IMR-90 (cell line): ENCODE measurements around the gene NTNG2. TPM values are rescaled to one million over a fixed set of nuclear protein-coding genes. Genes with fewer than 3 reads are reported as not detected.

Experiments used
- ATAC-seq: fragments of 200-7000 bp; cut with Tn5 transposase; 2 replicates; pipeline ENCODE4 v1.9.1; 2020; ENCODE audit warnings: low read depth, mild to moderate bottlenecking, moderate library complexity
- BruUV-seq: library from RNA; stranded (reverse); fragments of 400-500 nt; replicated peaks from 2 replicates; lab custom pipeline; 2021; lab: Mats Ljungman, UMichigan
- CTCF ChIA-PET: fragments of 300-600 bp; formaldehyde crosslinking; extraction: SDS; loops from one replicate; lab custom pipeline; 2021; ENCODE audit warnings: antibody characterized with exemption; lab: Yijun Ruan, JAX
- POLR2A ChIA-PET: fragments of 300-600 bp; sonication (Branson Sonifier 250); formaldehyde crosslinking; loops from one replicate; lab custom pipeline; 2022; ENCODE audit warnings: antibody characterized with exemption; ENCODE audit not compliant: unreplicated experiment; lab: Charles Lee
- DNase-seq: peaks from one replicate; pipeline ENCODE4 v3.0.0; 2013
- H2AFZ ChIP-seq: replicated peaks from 2 replicates; pipeline ENCODE3; 2013; ENCODE audit warnings: low read length, mild to moderate bottlenecking; ENCODE audit not compliant: poor library complexity
- H2AK5ac ChIP-seq: 2 replicates; pipeline ENCODE4 v1.6.1; 2013; ENCODE audit warnings: low read depth, low read length, inconsistent platforms
- H2AK9ac ChIP-seq: replicated peaks from 2 replicates; pipeline ENCODE3; 2013; ENCODE audit warnings: mild to moderate bottlenecking, low read depth, low read length, moderate library complexity; ENCODE audit not compliant: poor library complexity
- H2BK120ac ChIP-seq: 2 replicates; pipeline ENCODE4 v1.6.1; 2013; ENCODE audit warnings: low read depth, low read length, inconsistent platforms
- H2BK15ac ChIP-seq: 3 replicates; pipeline ENCODE4 v1.6.1; 2013; ENCODE audit warnings: low read depth, low read length, inconsistent platforms
- H2BK20ac ChIP-seq: 2 replicates; pipeline ENCODE4 v1.6.1; 2013; ENCODE audit warnings: low read depth, mild to moderate bottlenecking, inconsistent platforms, low read length, moderate library complexity
- H2BK5ac ChIP-seq: 2 replicates; pipeline ENCODE4 v1.6.1; 2013; ENCODE audit warnings: mild to moderate bottlenecking, low read depth, low read length, inconsistent platforms; ENCODE audit not compliant: poor library complexity, severe bottlenecking
- H3K14ac ChIP-seq: replicated peaks from 2 replicates; pipeline ENCODE4 v1.6.1; 2013; ENCODE audit warnings: low read depth, low read length, inconsistent platforms
- H3K18ac ChIP-seq: 2 replicates; pipeline ENCODE4 v1.6.1; 2013; ENCODE audit warnings: low read depth, low read length, control low read depth
- H3K23ac ChIP-seq: 2 replicates; pipeline ENCODE4 v1.6.1; 2013; ENCODE audit warnings: low read depth, low read length, inconsistent platforms
- H3K27ac ChIP-seq: 2 replicates; pipeline ENCODE4 v1.5.1; 2013; ENCODE audit warnings: mild to moderate bottlenecking, control low read depth, low read length; ENCODE audit not compliant: insufficient read depth
- H3K27me3 ChIP-seq: 2 replicates; pipeline ENCODE4 v1.6.1; 2013; ENCODE audit warnings: low read length; ENCODE audit not compliant: control insufficient read depth, insufficient read depth
- H3K36me3 ChIP-seq: 2 replicates; pipeline ENCODE4 v1.6.1; 2013; ENCODE audit warnings: low read length, mixed read lengths; ENCODE audit not compliant: control insufficient read depth, insufficient read depth
- H3K4ac ChIP-seq: 2 replicates; pipeline ENCODE4 v1.6.1; 2013; ENCODE audit warnings: low read depth, low read length, inconsistent platforms
- H3K4me1 ChIP-seq: 2 replicates; pipeline ENCODE4 v1.6.1; 2013; ENCODE audit warnings: low read length, mixed read lengths; ENCODE audit not compliant: control insufficient read depth, insufficient read depth
- H3K4me2 ChIP-seq: 2 replicates; pipeline ENCODE4 v1.6.1; 2013; ENCODE audit warnings: low read depth, mild to moderate bottlenecking, control low read depth, low read length, moderate library complexity
- H3K4me3 ChIP-seq: 2 replicates; pipeline ENCODE4 v1.5.1; 2013; ENCODE audit warnings: low read depth, mild to moderate bottlenecking, control low read depth, low read length, moderate library complexity; ENCODE audit not compliant: insufficient read depth
- H3K56ac ChIP-seq: 2 replicates; pipeline ENCODE4 v1.6.1; 2013; ENCODE audit warnings: low read length, inconsistent platforms; ENCODE audit not compliant: insufficient read depth; ENCODE audit errors: extremely low read depth
- H3K79me1 ChIP-seq, 2 experiments: 2 replicates each; pipeline ENCODE4 v1.6.1; 2013; ENCODE audit warnings: low read length in 2 of 2, inconsistent platforms in 1 of 2, low read depth in 1 of 2
- H3K9ac ChIP-seq: 2 replicates; pipeline ENCODE4 v1.6.1; 2013; ENCODE audit warnings: low read depth, low read length, control low read depth
- H3K9me1 ChIP-seq: 2 replicates; pipeline ENCODE4 v1.6.1; 2013; ENCODE audit warnings: low read length, inconsistent platforms; ENCODE audit not compliant: insufficient read depth
- H3K9me3 ChIP-seq: 2 replicates; pipeline ENCODE4 v1.6.1; 2013; ENCODE audit warnings: low read length; ENCODE audit not compliant: control insufficient read depth, insufficient read depth
- H4K20me1 ChIP-seq: 2 replicates; pipeline ENCODE4 v1.6.1; 2013; ENCODE audit warnings: low read length, inconsistent platforms; ENCODE audit not compliant: insufficient read depth
- H4K5ac ChIP-seq: 2 replicates; pipeline ENCODE4 v1.6.1; 2013; ENCODE audit warnings: mild to moderate bottlenecking, low read depth, low read length, control low read depth
- H4K8ac ChIP-seq, 2 experiments: 2 replicates each; pipeline ENCODE4 v1.6.1; 2013; ENCODE audit warnings: low read depth in 2 of 2, low read length in 2 of 2, control low read depth in 1 of 2, inconsistent platforms in 1 of 2
- H4K91ac ChIP-seq: 2 replicates; pipeline ENCODE4 v1.6.1; 2013; ENCODE audit warnings: low read depth, low read length, inconsistent platforms; ENCODE audit not compliant: insufficient read depth
- CEBPB ChIP-seq: IDR thresholded peaks from 2 replicates; pipeline ENCODE4 v1.6.1; 2012; ENCODE audit warnings: low read depth, low read length, improper control_type of control experiment
- ELK1 ChIP-seq: fragments of 150-350 bp; IDR thresholded peaks from 2 replicates; pipeline ENCODE4 v1.6.1; 2016; ENCODE audit warnings: low read depth, mild to moderate bottlenecking, low read length, moderate library complexity, borderline replicate concordance
- FOS ChIP-seq: fragments of 150-350 bp; IDR thresholded peaks from 2 replicates; pipeline ENCODE4 v1.6.1; 2016; ENCODE audit warnings: low read depth, low read length
- MXI1 ChIP-seq: IDR thresholded peaks from 2 replicates; pipeline ENCODE4 v1.6.1; 2012; ENCODE audit warnings: low read depth, mild to moderate bottlenecking, low read length, moderate library complexity, borderline replicate concordance
- RAD21 ChIP-seq: IDR thresholded peaks from 2 replicates; pipeline ENCODE4 v1.6.1; 2012; ENCODE audit warnings: low read length, improper control_type of control experiment
- SMC3 ChIP-seq: fragments of 150-350 bp; IDR thresholded peaks from 2 replicates; pipeline ENCODE4 v1.6.1; 2016; ENCODE audit warnings: low read depth, mild to moderate bottlenecking, antibody characterized with exemption, low read length, moderate library complexity
- WGBS, 2 experiments: methylation state at CpG; one replicate each; pipeline versions ENCODE4 v1.1.5 to v1.1.7; 2013; ENCODE audit warnings: missing lambda C conversion rate in 2 of 2; ENCODE audit not compliant: insufficient read length in 1 of 2; ENCODE audit errors: extremely low coverage in 2 of 2; 5-methylcytosine and 5-hydroxymethylcytosine counted together
- dilution Hi-C: fragments of 300-500 bp; cut with HindIII; formaldehyde crosslinking; loops from one replicate; pipeline ENCODE4 v1.14.3; 2018; ENCODE audit warnings: low sequenced_read_pairs; ENCODE audit not compliant: unreplicated experiment
- in situ Hi-C: fragments of 300-500 bp; cut with MboI; formaldehyde crosslinking; loops from 3 replicates; pipeline ENCODE4 v1.14.3; 2019; ENCODE audit warnings: low sequenced_read_pairs, inconsistent platforms, mixed read lengths
- intact Hi-C: fragments of 100-400 bp; cut with micrococcal nuclease; formaldehyde crosslinking; loops from 2 replicates; pipeline ENCODE4 v1.10.0; 2022
- polyA plus RNA-seq, 3 experiments: library from polyadenylated mRNA; depleted of rRNA; stranded (reverse); fragments of >200 nt; gene quantifications; 2 replicates each; pipeline ENCODE4 v1.2.3, GENCODE V29; 2012; ENCODE audit warnings: low replicate concordance in 1 of 3
- total RNA-seq: library from RNA; depleted of rRNA; stranded (reverse); fragments of >200 nt; gene quantifications from 2 replicates; pipeline ENCODE4 v1.2.3, GENCODE V29; 2012

Gene NTNG2
- total and polyA plus RNA-seq, 2 of the 4 experiments (the other 2 are of a cell fraction) = 0.54 to 0.84 TPM

- Histone ChIP-seq H3K56ac (no peak overlapping the region), H4K5ac (no peak overlapping the region), H3K4me3 (no peak overlapping the region), H3K4me1 (no peaks in the 10 kb centered on the region), H3K27ac (no peak overlapping the region), H4K8ac (no peak overlapping the region), H3K9me3 (no peaks in the 10 kb centered on the region), H4K20me1 (no peaks in the 10 kb centered on the region), H3K79me1 (no peaks in the 10 kb centered on the region), H2BK20ac (no peak overlapping the region), H3K18ac (no peak overlapping the region), H2AK5ac (no peak overlapping the region), H3K4me2 (no peak overlapping the region), H3K9me1 (no peaks in the 10 kb centered on the region), H3K36me3 (no peaks in the 10 kb centered on the region), H2AK9ac (no peak overlapping the region), H4K91ac (no peak overlapping the region), H2BK120ac (no peak overlapping the region), H3K9ac (no peak overlapping the region), H2BK15ac (no peak overlapping the region), H2BK5ac (no peak overlapping the region), H3K4ac (no peak overlapping the region), H3K27me3 (peaks cover 68% of the 10 kb centered on the region), H2AFZ (no peak overlapping the region), H3K23ac (no peak overlapping the region), H3K14ac (no peak overlapping the region)
- no CpG with 5 or more reads among the region's 5 CpGs for WGBS, 2 experiments
- POLR2A ChIA-PET = no interaction called here
- in situ Hi-C loops (no loop called here), dilution Hi-C loops (no loop called here), intact Hi-C loops (no loop called here)
- DNase-seq = no peak
- CTCF ChIA-PET = no interaction called here
- BruUV-seq = no TSS peak
- no peak for ATAC-seq
- no peak for TF ChIP-seq SMC3
- no peak for TF ChIP-seq RAD21
- TF ChIP-seq FOS = no peak
- no peak for TF ChIP-seq CEBPB
- no peak for TF ChIP-seq MXI1
- no peak for TF ChIP-seq ELK1
Observed at GRCh38 chr9:132135456-132135855, 26.4 kb upstream of the NTNG2 start.
